Natural killer cell (primary cell): ENCODE data around the gene PGC. TPM values are rescaled to one million over a fixed set of nuclear protein-coding genes. Genes with fewer than 3 reads are reported as not detected.

Experiments used
- ATAC-seq, 3 donors: fragments of 150-1000 bp in 2 of 3; fragments of 200-7000 bp in 1 of 3; cut with Tn5 transposase; 1 replicate in 1 of 3; 2 replicates in 2 of 3; pipeline ENCODE4 v1.10.0; 2021; ENCODE audit warnings: mild to moderate bottlenecking in 2 of 3, moderate library complexity in 2 of 3
- DNase-seq, 2 donors: peaks; one replicate each; pipeline versions ENCODE4 v3.0.0 to v3.0.0-alpha.2; 2013 to 2021; ENCODE audit warnings: mixed read lengths in 1 of 2
- H3K27ac ChIP-seq: one replicate; pipeline ENCODE4 v1.5.1; 2013; ENCODE audit warnings: mild to moderate bottlenecking, low read length
- H3K27me3 ChIP-seq: one replicate; pipeline ENCODE4 v1.6.1; 2013; ENCODE audit warnings: low read length; ENCODE audit not compliant: control insufficient read depth, insufficient read depth
- H3K36me3 ChIP-seq: one replicate; pipeline ENCODE4 v1.6.1; 2013; ENCODE audit warnings: low read length; ENCODE audit not compliant: control insufficient read depth, insufficient read depth
- H3K4me1 ChIP-seq: one replicate; pipeline ENCODE4 v1.6.1; 2013; ENCODE audit warnings: low read length; ENCODE audit not compliant: control insufficient read depth, insufficient read depth
- H3K4me3 ChIP-seq: one replicate; pipeline ENCODE4 v1.5.1; 2013; ENCODE audit warnings: low read length
- H3K9me3 ChIP-seq: one replicate; pipeline ENCODE4 v1.6.1; 2013; ENCODE audit warnings: low read length; ENCODE audit not compliant: control insufficient read depth, insufficient read depth
- H3K27ac Mint-ChIP-seq, 2 donors: one replicate each; pipeline ENCODE4 v1.8.0; 2022; ENCODE audit warnings: mild to moderate bottlenecking in 2 of 2, mixed read lengths in 2 of 2, moderate library complexity in 1 of 2
- H3K27me3 Mint-ChIP-seq, 2 donors: one replicate each; pipeline ENCODE4 v1.8.0; 2022; ENCODE audit warnings: low read depth in 2 of 2, mixed read lengths in 2 of 2
- H3K36me3 Mint-ChIP-seq: one replicate; pipeline ENCODE4 v1.8.0; 2022; ENCODE audit warnings: mixed read lengths
- H3K4me1 Mint-ChIP-seq, 2 donors: one replicate each; pipeline ENCODE4 v1.8.0; 2022; ENCODE audit warnings: mixed read lengths in 2 of 2
- H3K4me3 Mint-ChIP-seq: one replicate; pipeline ENCODE4 v1.8.0; 2022; ENCODE audit warnings: mild to moderate bottlenecking, moderate library complexity, mixed read lengths
- H3K9me3 Mint-ChIP-seq, 2 donors: one replicate each; pipeline ENCODE4 v1.8.0; 2022; ENCODE audit warnings: mixed read lengths in 2 of 2
- CTCF ChIP-seq: fragments of 200-600 bp; IDR thresholded peaks from one replicate; pipeline ENCODE4 v1.8.0; 2022; ENCODE audit warnings: antibody characterized with exemption
- WGBS: methylation state at CpG from one replicate; pipeline ENCODE4 v1.1.7; 2013; ENCODE audit warnings: missing lambda C conversion rate; ENCODE audit not compliant: insufficient coverage; 5-methylcytosine and 5-hydroxymethylcytosine counted together
- intact Hi-C: fragments of 100-400 bp; cut with micrococcal nuclease; formaldehyde crosslinking; loops from one replicate; pipeline ENCODE4 v1.14.2; 2022
- total RNA-seq, 4 donors: library from RNA; stranded (reverse); fragments of 120-200 nt in 1 of 4; gene quantifications; one replicate each; pipeline versions ENCODE4 v1.2.3 to v1.2.4, GENCODE V29; 2013 to 2022

PGC gene
- total RNA-seq, 3 donors from 2014 or later (not counting 1 experiment from before 2014, with no cell fraction given), result not detected

DNA sequence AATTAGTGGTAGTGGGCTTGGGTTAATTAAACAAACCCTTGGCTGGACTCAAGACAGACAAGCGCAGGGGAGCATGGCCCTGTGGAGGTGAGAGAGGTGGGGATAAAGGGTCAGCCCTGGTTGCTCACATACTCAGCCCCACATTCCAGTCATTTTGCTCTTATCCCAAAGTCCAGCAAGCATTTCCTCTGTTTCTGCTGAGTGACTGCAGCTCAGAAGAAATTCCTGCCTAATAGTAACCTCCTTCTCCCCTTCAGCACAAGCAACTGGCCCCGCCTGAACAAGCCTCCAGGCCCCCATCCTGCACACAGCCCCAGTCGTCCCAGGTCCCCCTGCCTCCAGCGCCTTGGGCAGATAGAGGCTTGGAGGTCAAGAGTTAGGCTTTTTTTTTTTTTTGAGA is 8.2 kb downstream of the PGC start:
- Histone ChIP-seq H3K4me1 (peaks cover 6% of the 10 kb centered on the region), H3K36me3 (no peaks in the 10 kb centered on the region), H3K27ac (no peak overlapping the region), H3K27me3 (no peaks in the 10 kb centered on the region), H3K9me3 (no peaks in the 10 kb centered on the region), H3K4me3 (no peak overlapping the region)
- Mint-ChIP-seq H3K27me3 (peaks cover 0 to 6% of the 10 kb centered on the region in 2 donors), H3K4me3 (no peak overlapping the region), H3K4me1 (peaks cover 4 to 5% of the 10 kb centered on the region in 2 donors), H3K27ac (no peak overlapping the region), H3K36me3 (no peaks in the 10 kb centered on the region), H3K9me3 (no peaks in the 10 kb centered on the region)
- intact Hi-C loops, result no loop called here
- no peak for DNase-seq
- 94% methylated on average over 3 of the region's 4 CpGs for WGBS
- no peak for ATAC-seq
- TF ChIP-seq CTCF, result no peak

- no peak overlapping the region for H3K4me3 ChIP-seq
- H3K27me3 ChIP-seq, result no peaks in the 10 kb centered on the region
- no peak overlapping the region for H3K27ac ChIP-seq
- Mint-ChIP-seq H3K4me1 (peaks cover 6 to 13% of the 10 kb centered on the region in 2 donors), H3K36me3 (no peaks in the 10 kb centered on the region), H3K4me3 (no peak overlapping the region), H3K27ac (no peak overlapping the region), H3K9me3 (no peaks in the 10 kb centered on the region), H3K27me3 (peaks cover 0 to 4% of the 10 kb centered on the region in 2 donors)
- no peaks in the 10 kb centered on the region for H3K36me3 ChIP-seq
- intact Hi-C loops, result no loop called here
- no peaks in the 10 kb centered on the region for H3K9me3 ChIP-seq
- no peak for TF ChIP-seq CTCF
- ATAC-seq (no peak), DNase-seq (no peak)
- peaks cover 19% of the 10 kb centered on the region for H3K4me1 ChIP-seq
- WGBS, result 82% methylated on average over 1 of the region's 6 CpGs
Measured at GRCh38 chr6:41737591-41738130, 9.5 kb downstream of the PGC start.

GRCh38 chr6:41736800-41737555 is 10.2 kb downstream of the PGC start:
- 91% methylated on average over 13 of the region's 13 CpGs for WGBS
- H3K36me3 ChIP-seq, result no peaks in the 10 kb centered on the region
- H3K36me3 Mint-ChIP-seq, result no peaks in the 10 kb centered on the region
- no peak overlapping the region for H3K4me3 ChIP-seq
- H3K4me1 ChIP-seq, result peaks cover 25% of the 10 kb centered on the region
- no peaks in the 10 kb centered on the region for H3K9me3 Mint-ChIP-seq
- TF ChIP-seq CTCF, result no peak
- DNase-seq (no peak), ATAC-seq (no peak)
- H3K27me3 ChIP-seq, result no peaks in the 10 kb centered on the region
- no peak overlapping the region for H3K27ac Mint-ChIP-seq
- H3K27me3 Mint-ChIP-seq, result peaks cover 0 to 4% of the 10 kb centered on the region in 2 donors
- H3K4me1 Mint-ChIP-seq, result peaks cover 11 to 19% of the 10 kb centered on the region in 2 donors
- intact Hi-C loops, result no loop called here
- no peak overlapping the region for H3K4me3 Mint-ChIP-seq
- no peaks in the 10 kb centered on the region for H3K9me3 ChIP-seq
- H3K27ac ChIP-seq, result no peak overlapping the region
